HG02610 (cell line): ENCODE data around the gene CACNA1D.
"Not testable (repeated sequence)": the region's sequence is repeated elsewhere in the genome, so short reads cannot be mapped to it uniquely, and the experiment has no call there.

ENCODE experiments used
- ATAC-seq: cut with Tn5 transposase; IDR thresholded peaks from one replicate; pipeline ENCODE4 v1.9.1; 2021; ENCODE audit warnings: mild to moderate bottlenecking, moderate library complexity; ENCODE audit not compliant: unreplicated experiment

Gene CACNA1D

DNA sequence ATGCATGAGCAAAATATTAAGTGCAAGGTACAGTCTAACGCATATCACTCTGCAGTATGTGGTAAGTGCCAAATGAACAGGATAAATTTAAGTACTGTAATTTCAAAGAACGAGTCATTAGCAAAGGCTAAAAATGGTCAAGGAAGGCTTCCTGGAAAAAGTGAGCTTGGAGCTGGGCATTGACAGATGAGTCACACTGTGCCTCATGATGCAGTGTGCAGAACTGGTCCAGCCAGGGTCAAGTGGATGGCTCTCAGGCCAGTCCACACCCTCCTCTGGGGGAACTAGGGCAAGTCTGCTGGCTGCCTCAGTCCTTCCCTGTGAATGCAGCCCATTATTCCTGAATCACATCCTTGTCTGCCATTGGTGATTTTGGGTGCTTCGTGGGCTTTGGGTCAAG lies 76.3 kb downstream of the CACNA1D start:
- no peak for ATAC-seq

- ATAC-seq = no peak
These were observed 76.9 kb downstream of the CACNA1D start for GRCh38 chr3:53571264-53571663.

GRCh38 chr3:53572184-53572583 lies 77.8 kb downstream of the CACNA1D start:
- ATAC-seq = not testable (repeated sequence)

DNA sequence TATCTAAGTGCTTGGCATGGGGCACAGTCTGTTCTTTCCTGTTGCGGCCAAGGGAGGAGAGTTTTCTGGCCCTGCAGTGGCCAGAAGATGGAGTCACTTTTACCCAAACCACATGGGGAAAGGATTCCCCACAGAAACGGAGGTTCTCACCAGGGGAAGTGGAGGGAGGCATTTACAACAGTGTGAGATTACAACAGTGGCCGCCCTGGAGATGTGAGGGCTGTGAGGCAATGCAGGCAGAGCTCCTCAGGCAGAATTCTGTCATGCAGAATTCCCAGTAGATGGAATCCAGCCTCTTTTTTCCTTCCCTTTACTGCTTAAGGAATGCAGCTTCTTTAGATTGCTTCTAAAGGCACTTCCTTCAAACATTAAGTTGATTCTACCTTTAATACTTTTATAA lies 83.1 kb downstream of the CACNA1D start:
- no peak for ATAC-seq

GRCh38 chr3:53579636-53580035 lies 85.2 kb downstream of the CACNA1D start:
- ATAC-seq = no peak

DNA sequence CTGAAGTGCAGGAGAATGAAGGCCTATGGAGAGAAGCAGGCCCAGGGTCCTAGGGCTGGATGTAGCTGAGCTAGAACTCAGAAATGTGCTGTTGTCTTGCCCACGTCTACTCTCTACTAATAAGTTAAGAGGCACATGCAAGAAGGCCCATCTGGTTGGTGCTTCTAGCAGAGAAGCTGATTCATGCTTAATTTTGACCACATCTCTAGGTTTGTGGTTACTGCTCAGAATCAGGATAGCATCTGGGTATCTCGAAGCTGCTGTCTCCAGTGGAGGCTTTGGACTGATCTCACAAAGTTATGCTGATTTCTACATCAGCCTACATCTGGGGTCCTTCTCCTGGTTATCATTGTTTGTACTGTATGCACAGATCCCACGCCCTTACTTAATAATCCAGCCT lies 87.3 kb downstream of the CACNA1D start:
- ATAC-seq = no peak

- ATAC-seq = no peak
These were observed 88.8 kb downstream of the CACNA1D start for GRCh38 chr3:53583161-53583690.

- no peak for ATAC-seq
These were observed 90.6 kb downstream of the CACNA1D start for GRCh38 chr3:53585049-53585448.

GRCh38 chr3:53585627-53586026 lies 91.2 kb downstream of the CACNA1D start:
- ATAC-seq = no peak

DNA sequence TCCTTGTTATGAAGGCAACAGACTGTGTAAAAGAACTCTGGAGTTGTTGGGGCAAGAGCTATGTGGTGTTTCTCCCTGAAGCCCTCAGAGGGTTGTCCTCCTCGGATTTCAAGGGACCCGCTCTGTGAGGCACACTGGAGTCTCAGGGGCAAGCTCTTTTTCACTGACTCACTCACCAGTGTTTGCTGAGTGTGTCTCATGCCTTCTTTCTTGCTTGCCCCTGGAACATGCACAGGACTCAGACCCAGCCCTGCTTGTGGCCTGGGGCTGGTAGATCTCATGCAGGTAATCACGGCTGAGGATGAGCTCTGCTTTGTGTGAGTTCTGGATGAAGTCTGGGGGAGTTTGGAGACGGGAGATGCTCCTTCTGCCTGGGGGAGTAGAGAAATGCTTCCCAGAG lies 93.7 kb downstream of the CACNA1D start:
- no peak for ATAC-seq

DNA sequence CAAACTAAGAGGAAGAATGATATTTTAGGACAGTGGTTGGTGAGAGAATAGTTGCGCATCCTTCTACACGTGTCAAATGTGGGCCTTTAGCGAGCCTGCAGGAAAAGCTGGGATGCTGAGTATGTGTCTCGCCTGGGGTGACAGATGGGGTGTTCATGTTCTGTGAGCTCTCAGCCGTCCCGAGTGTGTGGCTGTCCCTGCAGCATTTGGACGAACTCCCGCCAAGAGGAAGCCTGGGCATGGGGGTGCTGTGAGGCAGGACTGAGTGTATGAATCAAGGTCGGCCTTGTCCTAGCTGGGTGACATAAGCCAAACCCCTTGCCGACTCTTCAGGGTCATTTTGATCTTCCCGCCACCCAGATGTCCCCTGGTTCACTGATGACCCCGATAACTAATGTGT lies 94.8 kb downstream of the CACNA1D start:
- ATAC-seq = no peak

DNA sequence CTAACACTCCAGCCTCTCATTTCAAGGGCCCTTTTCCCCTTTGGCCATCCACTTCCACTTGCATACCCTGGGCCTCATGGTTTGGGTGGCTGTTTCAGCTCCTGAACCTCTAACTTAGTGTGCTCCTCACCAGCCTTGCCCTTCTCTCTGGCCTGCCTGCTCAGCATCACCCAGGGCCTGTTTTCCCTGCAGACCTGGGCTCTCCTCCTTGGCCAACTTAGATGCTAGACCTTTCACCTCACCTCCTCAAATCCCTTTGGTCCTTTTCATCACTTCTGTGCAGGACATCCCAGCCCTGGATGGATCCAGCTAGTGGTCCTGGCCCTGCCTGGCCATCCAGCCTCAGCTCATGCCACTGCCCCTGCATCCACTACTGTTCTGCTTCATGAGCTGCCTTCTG lies 95.4 kb downstream of the CACNA1D start:
- no peak for ATAC-seq

- ATAC-seq = no peak
These were observed 96.2 kb downstream of the CACNA1D start for GRCh38 chr3:53590606-53591005.

DNA sequence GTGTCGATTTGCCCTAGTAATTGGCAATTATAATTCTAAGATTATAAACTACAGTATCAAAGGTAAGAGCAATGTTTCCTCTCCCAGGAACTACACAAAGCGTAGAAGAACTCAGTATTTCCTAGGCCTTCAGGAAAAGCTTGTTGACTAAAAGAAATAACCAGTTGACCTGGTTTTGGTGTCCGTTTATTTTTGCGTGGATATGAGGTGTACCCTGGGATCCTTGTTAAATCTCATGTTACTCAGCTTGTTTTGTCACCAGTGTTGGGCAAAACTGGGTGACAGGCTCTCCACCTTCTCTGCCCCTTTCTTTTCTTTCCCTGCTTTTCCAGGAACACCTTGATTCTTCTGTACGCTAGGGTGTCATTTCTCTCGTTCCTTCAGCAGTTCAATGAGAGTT lies 97.2 kb downstream of the CACNA1D start:
- ATAC-seq = no peak

DNA sequence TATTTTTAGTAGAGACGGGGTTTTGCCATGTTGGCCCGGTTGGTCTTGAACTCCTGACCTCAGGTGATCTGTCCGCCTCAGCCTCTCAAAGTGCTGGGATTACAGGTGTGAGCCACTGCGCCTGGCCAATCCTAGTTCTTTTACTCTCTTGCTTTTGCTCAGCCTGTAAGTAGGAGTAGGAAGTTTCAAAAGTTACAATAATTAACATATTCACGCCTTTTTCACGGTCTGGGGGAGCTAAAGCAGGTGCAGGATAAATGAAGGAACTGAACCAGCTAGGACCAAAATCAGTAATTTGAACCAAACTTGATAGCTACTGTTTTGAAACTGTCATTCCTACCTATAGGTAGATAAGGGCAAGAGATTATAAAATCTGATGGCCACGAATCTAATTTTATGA lies 98.5 kb downstream of the CACNA1D start:
- no peak for ATAC-seq

- ATAC-seq = no peak
These were observed 99.2 kb downstream of the CACNA1D start for GRCh38 chr3:53593611-53594010.

DNA sequence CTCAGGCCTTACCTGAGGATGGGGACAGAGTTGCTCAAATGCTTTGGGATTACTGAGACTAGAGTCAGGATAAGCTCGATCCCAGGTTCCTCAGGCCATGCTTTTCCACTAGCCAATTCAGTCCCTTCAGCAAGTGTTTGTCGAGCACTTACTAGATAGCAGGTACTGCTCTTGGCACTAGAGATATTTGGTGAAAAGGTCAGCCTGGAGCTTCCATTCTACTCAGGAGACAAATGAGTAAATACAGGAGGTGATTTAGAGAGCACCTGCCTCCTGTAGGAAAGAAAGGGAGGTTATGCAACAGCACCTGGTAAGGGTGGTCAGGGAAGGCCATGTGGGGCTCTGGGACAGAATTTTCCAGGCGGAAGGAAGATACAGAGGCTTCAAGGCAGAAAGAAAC lies 99.9 kb downstream of the CACNA1D start:
- no peak for ATAC-seq

GRCh38 chr3:53595660-53596059 lies 101.2 kb downstream of the CACNA1D start:
- ATAC-seq = no peak

GRCh38 chr3:53597136-53597915 lies 102.9 kb downstream of the CACNA1D start:
- no peak for ATAC-seq

DNA sequence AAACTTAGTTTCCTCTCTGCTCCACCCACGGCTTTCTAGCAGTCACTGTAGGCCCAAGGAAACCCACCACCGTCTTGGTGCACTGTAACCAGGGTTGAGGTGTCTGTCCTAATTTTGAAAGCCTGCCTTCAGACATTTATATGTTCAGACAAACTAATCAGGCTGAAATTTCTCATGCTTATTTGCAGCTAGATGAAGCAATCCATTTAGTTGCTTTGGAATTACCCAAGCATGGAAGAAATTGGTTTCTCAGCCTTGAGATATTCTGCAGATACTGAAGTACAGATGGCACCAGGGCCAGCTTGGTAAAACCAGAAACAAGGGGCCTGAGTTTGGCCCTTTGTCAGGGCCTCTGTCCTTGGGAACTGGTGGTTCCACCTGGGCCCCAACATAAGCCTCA lies 105.4 kb downstream of the CACNA1D start:
- no peak for ATAC-seq

- no peak for ATAC-seq
These were observed 108.5 kb downstream of the CACNA1D start for GRCh38 chr3:53602866-53603265.

DNA sequence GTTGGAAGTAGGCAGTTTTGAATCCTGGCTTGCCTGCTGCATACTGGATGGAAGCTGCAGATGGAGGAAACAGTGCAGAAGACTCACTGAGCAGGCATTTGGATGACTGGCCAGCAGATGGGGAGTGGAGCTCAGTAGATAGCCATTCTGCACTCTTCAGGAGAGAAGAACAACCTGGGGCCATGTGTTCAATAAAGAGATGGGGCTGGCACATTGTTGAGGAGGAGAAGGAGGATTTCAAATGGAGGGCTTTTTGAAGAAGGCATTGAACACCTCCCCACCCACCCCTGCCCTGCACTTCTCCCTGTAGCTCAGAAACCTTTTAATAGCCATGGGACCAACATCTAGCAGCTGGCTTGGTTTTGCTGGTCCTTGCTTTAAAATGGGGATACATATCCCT lies 109.8 kb downstream of the CACNA1D start:
- no peak for ATAC-seq

GRCh38 chr3:53606793-53607192 lies 112.4 kb downstream of the CACNA1D start:
- no peak for ATAC-seq
